HepG2 (cell line): ENCODE data around the gene OASL. TPM values are rescaled to one million over a fixed set of nuclear protein-coding genes. Genes with fewer than 3 reads are reported as not detected.

Source experiments
- BHLHE40 ChIP-seq: IDR thresholded peaks from 2 replicates; pipeline ENCODE4 v1.6.1; 2011; ENCODE audit warnings: low read length, improper control_type of control experiment
- CC2D1A ChIP-seq: sonication (generic); formaldehyde crosslinking; IDR thresholded peaks from 2 replicates; pipeline ENCODE4 v1.8.1; 2023; ENCODE audit warnings: mild to moderate bottlenecking, missing genetic modification reagents
- CEBPG ChIP-seq: IDR thresholded peaks from 2 replicates; pipeline ENCODE4 v1.6.1; 2016
- DNMT1 ChIP-seq: sonication (generic); formaldehyde crosslinking; IDR thresholded peaks from 2 replicates; pipeline ENCODE4 v1.5.1; 2020; ENCODE audit warnings: mild to moderate bottlenecking, missing genetic modification reagents
- KDM6A ChIP-seq: IDR thresholded peaks from 2 replicates; pipeline ENCODE4 v1.6.1; 2016; ENCODE audit warnings: low read depth
- MYC ChIP-seq: sonication (generic); formaldehyde crosslinking; IDR thresholded peaks from 2 replicates; pipeline ENCODE4 v1.9.0; 2021; ENCODE audit warnings: missing genetic modification reagents, borderline replicate concordance
- POLR2A ChIP-seq, 2 experiments: IDR thresholded peaks; 2 replicates each; pipeline ENCODE4 v1.6.1; 2011; ENCODE audit warnings: low read depth in 2 of 2, low read length in 2 of 2, mild to moderate bottlenecking in 1 of 2, moderate library complexity in 1 of 2; ENCODE audit not compliant: insufficient read depth in 1 of 2
- POLR2AphosphoS2 ChIP-seq: IDR thresholded peaks from 2 replicates; pipeline ENCODE4 v1.6.1; 2011; ENCODE audit warnings: low read depth, low read length, improper control_type of control experiment
- TAF1 ChIP-seq: sonication (generic); formaldehyde crosslinking; IDR thresholded peaks from 2 replicates; pipeline ENCODE4 v1.4.0; 2020; ENCODE audit warnings: missing genetic modification reagents
- TBX2 ChIP-seq: sonication (generic); formaldehyde crosslinking; IDR thresholded peaks from 2 replicates; pipeline ENCODE4 v1.5.0; 2020; ENCODE audit warnings: missing genetic modification reagents, mild to moderate bottlenecking, borderline replicate concordance
- THAP11 ChIP-seq: IDR thresholded peaks from 2 replicates; pipeline ENCODE4 v1.6.1; 2016; ENCODE audit warnings: missing biosample characterization, missing genetic modification reagents
- YEATS2 ChIP-seq: sonication (generic); formaldehyde crosslinking; IDR thresholded peaks from 2 replicates; pipeline ENCODE4 v1.4.0; 2020; ENCODE audit warnings: missing genetic modification reagents, borderline replicate concordance
- ZFP41 ChIP-seq: sonication (generic); formaldehyde crosslinking; IDR thresholded peaks from 2 replicates; pipeline ENCODE4 v1.4.0; 2020; ENCODE audit warnings: mild to moderate bottlenecking, missing genetic modification reagents, borderline replicate concordance
- ZNF101 ChIP-seq: sonication (generic); formaldehyde crosslinking; IDR thresholded peaks from 2 replicates; pipeline ENCODE4 v1.4.0; 2020; ENCODE audit warnings: mild to moderate bottlenecking, low read depth, missing genetic modification reagents, borderline replicate concordance
- ZNF33A ChIP-seq: sonication (generic); formaldehyde crosslinking; IDR thresholded peaks from 2 replicates; pipeline ENCODE4 v1.5.1; 2020; ENCODE audit warnings: missing genetic modification reagents, mild to moderate bottlenecking, moderate library complexity, borderline replicate concordance
- ZNF460 ChIP-seq: sonication (generic); formaldehyde crosslinking; IDR thresholded peaks from 2 replicates; pipeline ENCODE4 v1.5.1; 2020; ENCODE audit warnings: missing genetic modification reagents, mild to moderate bottlenecking, borderline replicate concordance
- polyA plus RNA-seq, 8 experiments: library from polyadenylated mRNA; depleted of rRNA in 3 of 8; stranded (reverse) in 7 of 8; unstranded in 1 of 8; fragments of >200 nt; fragmentation: Illumina TruSeq in 4 of 8; extraction: Trizol in 4 of 8; gene quantifications; 2 replicates each; pipeline versions ENCODE4 v1.2.1 to v1.2.3, GENCODE V29; 2011 to 2016; ENCODE audit warnings: low read depth in 4 of 8, missing spikeins in 1 of 8, mixed read lengths in 1 of 8; ENCODE audit not compliant: insufficient read depth in 1 of 8
- total RNA-seq, 5 experiments: library from RNA; depleted of rRNA; stranded (reverse); fragments of >200 nt; fragmentation: Illumina TruSeq; extraction: Trizol; gene quantifications; 2 replicates each; pipeline ENCODE4 v1.2.3, GENCODE V29; 2016; ENCODE audit warnings: low read depth in 1 of 5
- TF ChIP-seq, protein P1 (sequence below): sonication (generic); formaldehyde crosslinking; IDR thresholded peaks from 2 replicates; pipeline ENCODE4 v1.5.1; 2020; ENCODE audit warnings: mild to moderate bottlenecking, missing genetic modification reagents, moderate library complexity
- TF ChIP-seq, protein P2 (sequence below): sonication (generic); formaldehyde crosslinking; IDR thresholded peaks from 2 replicates; pipeline ENCODE4 v1.4.0; 2020; ENCODE audit warnings: missing genetic modification reagents, borderline replicate concordance
- TF ChIP-seq, protein P3 (sequence below): sonication (generic); formaldehyde crosslinking; IDR thresholded peaks from 2 replicates; pipeline ENCODE4 v1.5.0; 2020; ENCODE audit warnings: mild to moderate bottlenecking, missing genetic modification reagents, moderate library complexity
- TF ChIP-seq, protein P4 (sequence below): sonication (generic); formaldehyde crosslinking; IDR thresholded peaks from 2 replicates; pipeline ENCODE4 v1.4.0; 2020; ENCODE audit warnings: missing genetic modification reagents

OASL gene
- total and polyA plus RNA-seq, 2 of the 13 experiments (the other 11 are each of a cell fraction or from before 2014, with no cell fraction given): 0.11 to 0.22 TPM

DNA sequence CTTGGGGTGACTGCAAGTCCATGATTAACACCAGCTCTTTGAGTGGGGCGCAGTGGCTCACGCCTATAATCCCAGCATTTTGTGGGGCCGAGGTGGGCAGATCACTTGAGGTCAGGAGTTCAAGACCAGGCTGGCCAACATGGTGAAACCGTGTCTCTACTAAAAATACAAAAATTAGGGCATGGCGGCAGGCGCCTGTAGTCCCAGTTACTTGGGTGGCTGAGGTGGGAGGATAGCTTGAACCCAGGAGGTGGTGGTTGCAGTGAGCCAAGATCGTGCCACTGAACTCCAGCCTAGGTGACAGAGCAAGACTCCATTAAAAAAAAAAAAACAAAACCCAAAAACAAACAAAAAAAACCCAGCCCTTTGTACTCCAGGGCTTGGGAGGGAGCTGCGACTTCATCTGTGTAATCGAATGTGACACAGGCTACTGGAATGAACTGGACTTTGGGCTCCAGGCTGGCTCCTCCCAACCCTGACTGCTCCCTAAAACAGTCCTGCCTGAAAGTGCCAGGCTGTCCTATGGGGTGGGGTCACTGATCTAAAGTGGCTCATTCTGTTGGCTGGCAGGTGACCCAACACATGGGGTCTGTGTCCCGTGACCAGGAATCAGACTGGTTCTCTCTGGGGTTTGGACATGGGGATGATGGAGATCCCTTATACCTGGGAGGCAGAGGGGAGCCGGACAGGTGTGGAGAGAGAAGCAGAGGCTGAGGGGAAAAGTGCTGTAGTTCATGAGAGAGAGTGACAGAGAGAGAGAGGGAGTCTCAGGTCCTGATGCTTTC lies 13.4 kb downstream of the OASL start (continued):
- TF ChIP-seq ZNF101 (CRISPR knock-in tag) (no peak), KDM6A (CRISPR knock-in tag) (peak; percentile 80), ZNF33A (CRISPR knock-in tag) (no peak), CEBPG (CRISPR knock-in tag) (peak; percentile 20; the same call in 1 of the 2 replicates), THAP11 (peak; percentile 65; the same call in 1 of the 2 replicates), MYC (no peak), TBX2 (CRISPR knock-in tag) (peak; percentile 84), YEATS2 (CRISPR knock-in tag) (peak; percentile 41; the same call in 1 of the 2 replicates), ZFP41 (CRISPR knock-in tag) (no peak), BHLHE40 (peak; percentile 73), POLR2AphosphoS2 (no peak), POLR2A (IDR thresholded peaks at IDR 0.05; ENCODE audit: insufficient read depth in 1 of 2, low read depth in 2 of 2, low read length in 2 of 2) (peak in 1 of 2 experiments; percentile 20; a peak in 1 of 4 replicates), TAF1 (CRISPR knock-in tag) (0 out of 2 replicates have a peak, but pooled peaks have one; percentile 30), CC2D1A (no peak), DNMT1 (no peak), ZNF460 (CRISPR knock-in tag) (peak; percentile 22; the same call in 1 of the 2 replicates)
- TF ChIP-seq, protein P1, sequence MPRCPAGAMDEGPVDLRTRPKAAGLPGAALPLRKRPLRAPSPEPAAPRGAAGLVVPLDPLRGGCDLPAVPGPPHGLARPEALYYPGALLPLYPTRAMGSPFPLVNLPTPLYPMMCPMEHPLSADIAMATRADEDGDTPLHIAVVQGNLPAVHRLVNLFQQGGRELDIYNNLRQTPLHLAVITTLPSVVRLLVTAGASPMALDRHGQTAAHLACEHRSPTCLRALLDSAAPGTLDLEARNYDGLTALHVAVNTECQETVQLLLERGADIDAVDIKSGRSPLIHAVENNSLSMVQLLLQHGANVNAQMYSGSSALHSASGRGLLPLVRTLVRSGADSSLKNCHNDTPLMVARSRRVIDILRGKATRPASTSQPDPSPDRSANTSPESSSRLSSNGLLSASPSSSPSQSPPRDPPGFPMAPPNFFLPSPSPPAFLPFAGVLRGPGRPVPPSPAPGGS: no peak
- TF ChIP-seq, protein P2, sequence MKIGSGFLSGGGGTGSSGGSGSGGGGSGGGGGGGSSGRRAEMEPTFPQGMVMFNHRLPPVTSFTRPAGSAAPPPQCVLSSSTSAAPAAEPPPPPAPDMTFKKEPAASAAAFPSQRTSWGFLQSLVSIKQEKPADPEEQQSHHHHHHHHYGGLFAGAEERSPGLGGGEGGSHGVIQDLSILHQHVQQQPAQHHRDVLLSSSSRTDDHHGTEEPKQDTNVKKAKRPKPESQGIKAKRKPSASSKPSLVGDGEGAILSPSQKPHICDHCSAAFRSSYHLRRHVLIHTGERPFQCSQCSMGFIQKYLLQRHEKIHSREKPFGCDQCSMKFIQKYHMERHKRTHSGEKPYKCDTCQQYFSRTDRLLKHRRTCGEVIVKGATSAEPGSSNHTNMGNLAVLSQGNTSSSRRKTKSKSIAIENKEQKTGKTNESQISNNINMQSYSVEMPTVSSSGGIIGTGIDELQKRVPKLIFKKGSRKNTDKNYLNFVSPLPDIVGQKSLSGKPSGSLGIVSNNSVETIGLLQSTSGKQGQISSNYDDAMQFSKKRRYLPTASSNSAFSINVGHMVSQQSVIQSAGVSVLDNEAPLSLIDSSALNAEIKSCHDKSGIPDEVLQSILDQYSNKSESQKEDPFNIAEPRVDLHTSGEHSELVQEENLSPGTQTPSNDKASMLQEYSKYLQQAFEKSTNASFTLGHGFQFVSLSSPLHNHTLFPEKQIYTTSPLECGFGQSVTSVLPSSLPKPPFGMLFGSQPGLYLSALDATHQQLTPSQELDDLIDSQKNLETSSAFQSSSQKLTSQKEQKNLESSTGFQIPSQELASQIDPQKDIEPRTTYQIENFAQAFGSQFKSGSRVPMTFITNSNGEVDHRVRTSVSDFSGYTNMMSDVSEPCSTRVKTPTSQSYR (CRISPR knock-in tag): peak; percentile 40; the same call in 1 of the 2 replicates
- TF ChIP-seq, protein P3, sequence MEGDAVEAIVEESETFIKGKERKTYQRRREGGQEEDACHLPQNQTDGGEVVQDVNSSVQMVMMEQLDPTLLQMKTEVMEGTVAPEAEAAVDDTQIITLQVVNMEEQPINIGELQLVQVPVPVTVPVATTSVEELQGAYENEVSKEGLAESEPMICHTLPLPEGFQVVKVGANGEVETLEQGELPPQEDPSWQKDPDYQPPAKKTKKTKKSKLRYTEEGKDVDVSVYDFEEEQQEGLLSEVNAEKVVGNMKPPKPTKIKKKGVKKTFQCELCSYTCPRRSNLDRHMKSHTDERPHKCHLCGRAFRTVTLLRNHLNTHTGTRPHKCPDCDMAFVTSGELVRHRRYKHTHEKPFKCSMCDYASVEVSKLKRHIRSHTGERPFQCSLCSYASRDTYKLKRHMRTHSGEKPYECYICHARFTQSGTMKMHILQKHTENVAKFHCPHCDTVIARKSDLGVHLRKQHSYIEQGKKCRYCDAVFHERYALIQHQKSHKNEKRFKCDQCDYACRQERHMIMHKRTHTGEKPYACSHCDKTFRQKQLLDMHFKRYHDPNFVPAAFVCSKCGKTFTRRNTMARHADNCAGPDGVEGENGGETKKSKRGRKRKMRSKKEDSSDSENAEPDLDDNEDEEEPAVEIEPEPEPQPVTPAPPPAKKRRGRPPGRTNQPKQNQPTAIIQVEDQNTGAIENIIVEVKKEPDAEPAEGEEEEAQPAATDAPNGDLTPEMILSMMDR: no peak
- TF ChIP-seq, protein P4, sequence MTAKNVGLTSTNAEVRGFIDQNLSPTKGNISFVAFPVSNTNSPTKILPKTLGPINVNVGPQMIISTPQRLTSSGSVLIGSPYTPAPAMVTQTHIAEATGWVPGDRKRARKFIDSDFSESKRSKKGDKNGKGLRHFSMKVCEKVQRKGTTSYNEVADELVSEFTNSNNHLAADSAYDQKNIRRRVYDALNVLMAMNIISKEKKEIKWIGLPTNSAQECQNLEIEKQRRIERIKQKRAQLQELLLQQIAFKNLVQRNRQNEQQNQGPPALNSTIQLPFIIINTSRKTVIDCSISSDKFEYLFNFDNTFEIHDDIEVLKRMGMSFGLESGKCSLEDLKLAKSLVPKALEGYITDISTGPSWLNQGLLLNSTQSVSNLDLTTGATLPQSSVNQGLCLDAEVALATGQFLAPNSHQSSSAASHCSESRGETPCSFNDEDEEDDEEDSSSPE (CRISPR knock-in tag): no peak
